Activated naive CD8-positive, alpha-beta T cell (primary cell): Measurements from ENCODE around the gene ARL14.
"Not testable (repeated sequence)": the region's sequence is repeated elsewhere in the genome, so short reads cannot be mapped to it uniquely, and the experiment has no call there.

Experiments used
- H3K27ac Mint-ChIP-seq: one replicate; pipeline ENCODE4 v1.8.0; 2021; ENCODE audit warnings: mixed read lengths
- H3K27me3 Mint-ChIP-seq: one replicate; pipeline ENCODE4 v1.8.0; 2021; ENCODE audit warnings: mixed read lengths
- H3K36me3 Mint-ChIP-seq: one replicate; pipeline ENCODE4 v1.8.0; 2021; ENCODE audit warnings: mixed read lengths
- H3K4me1 Mint-ChIP-seq: one replicate; pipeline ENCODE4 v1.8.0; 2021; ENCODE audit warnings: low read depth, mixed read lengths
- H3K4me3 Mint-ChIP-seq: one replicate; pipeline ENCODE4 v1.8.0; 2021; ENCODE audit warnings: mild to moderate bottlenecking, mixed read lengths
- H3K9me3 Mint-ChIP-seq: one replicate; pipeline ENCODE4 v1.8.0; 2021; ENCODE audit warnings: low read depth, mixed read lengths

ARL14 gene

DNA sequence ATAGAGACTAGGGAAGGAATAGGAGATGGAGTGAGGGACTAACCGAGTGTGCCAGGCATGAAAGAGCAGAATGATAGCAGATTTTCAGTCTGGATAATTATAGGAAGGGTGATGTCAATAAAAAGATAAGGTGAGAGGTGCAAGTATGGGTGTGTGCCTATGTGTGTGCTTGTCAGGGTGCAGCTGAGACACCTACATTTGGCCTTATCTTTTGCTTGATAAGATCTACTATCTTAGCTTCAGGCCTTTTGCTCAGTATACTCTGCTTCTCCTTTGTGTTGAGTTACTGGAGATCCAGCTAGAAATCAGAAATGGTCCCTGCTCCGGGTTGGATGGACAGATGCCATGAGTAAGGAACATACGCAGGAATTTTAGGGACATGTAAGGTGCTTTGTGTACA is 17.4 kb downstream of the ARL14 start:
- H3K4me3 Mint-ChIP-seq: no peak overlapping the region
- no peaks in the 10 kb centered on the region for H3K27me3 Mint-ChIP-seq
- no peaks in the 10 kb centered on the region for H3K36me3 Mint-ChIP-seq
- no peak overlapping the region for H3K27ac Mint-ChIP-seq
- H3K9me3 Mint-ChIP-seq: no peaks in the 10 kb centered on the region
- H3K4me1 Mint-ChIP-seq: peaks cover 6% of the 10 kb centered on the region

DNA sequence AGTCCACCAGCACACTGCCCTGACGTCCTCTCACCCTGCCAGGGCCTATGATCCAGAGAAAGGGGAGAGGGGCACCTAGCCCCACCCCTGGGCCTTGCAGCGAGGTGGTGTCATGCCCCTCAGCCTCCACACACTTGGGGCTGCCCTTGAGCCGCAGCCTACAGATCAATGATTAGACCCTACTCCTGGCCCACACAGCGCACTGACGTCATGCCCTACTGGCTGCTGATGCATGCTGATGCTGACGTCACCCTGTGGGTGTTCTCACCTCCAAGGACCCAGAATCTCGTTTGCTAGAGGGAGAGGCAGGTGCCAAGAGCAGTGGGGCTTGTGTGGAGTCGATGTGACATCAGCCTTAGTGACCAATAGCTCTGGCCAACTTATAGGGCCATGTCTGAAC is 18.0 kb downstream of the ARL14 start:
- Mint-ChIP-seq H3K4me1 (peaks cover 6% of the 10 kb centered on the region), H3K4me3 (no peak overlapping the region), H3K36me3 (no peaks in the 10 kb centered on the region), H3K27ac (no peak overlapping the region), H3K9me3 (no peaks in the 10 kb centered on the region), H3K27me3 (no peaks in the 10 kb centered on the region)

- no peaks in the 10 kb centered on the region for H3K9me3 Mint-ChIP-seq
Measured at GRCh38 chr3:160695915-160696327, 19.0 kb downstream of the ARL14 start.

DNA sequence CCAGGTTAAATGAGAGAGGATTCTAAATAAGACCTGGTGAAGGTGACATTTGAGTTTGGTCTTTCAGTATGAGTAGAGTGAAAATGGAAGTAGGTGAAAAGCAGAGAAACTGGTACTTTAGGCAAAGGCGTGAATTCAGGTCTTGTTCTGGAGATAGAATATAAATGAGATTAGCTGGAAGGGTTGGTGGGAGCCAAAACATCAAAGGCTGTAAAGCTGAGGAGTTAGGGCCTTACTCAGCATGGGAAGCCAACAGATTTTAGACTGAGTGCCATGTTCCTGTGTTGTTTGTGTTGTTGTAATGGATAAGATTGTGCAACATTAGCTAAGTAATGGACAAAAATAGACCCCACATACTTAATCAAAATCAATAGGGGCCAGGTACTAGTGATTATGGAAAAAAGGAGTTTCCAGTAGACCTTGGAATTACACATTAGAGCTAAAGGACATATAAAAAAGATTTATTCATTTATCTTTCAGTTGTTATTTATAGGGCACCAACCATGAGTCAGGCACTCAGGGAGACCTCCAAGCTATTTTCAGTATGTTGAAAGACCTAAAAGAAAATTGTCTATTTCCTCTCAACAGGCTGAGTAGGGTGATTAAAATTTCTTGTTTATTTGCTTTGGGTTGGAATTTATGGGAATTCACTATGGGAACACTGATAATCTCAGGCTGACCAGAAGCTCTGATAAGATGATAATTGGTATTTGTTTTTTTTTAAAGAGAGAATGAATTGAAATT is 20.8 kb downstream of the ARL14 start:
- H3K27ac Mint-ChIP-seq: no peak overlapping the region
- no peaks in the 10 kb centered on the region for H3K9me3 Mint-ChIP-seq
- H3K36me3 Mint-ChIP-seq: no peaks in the 10 kb centered on the region
- no peak overlapping the region for H3K4me3 Mint-ChIP-seq
- peaks cover 1% of the 10 kb centered on the region for H3K4me1 Mint-ChIP-seq
- peaks cover 3% of the 10 kb centered on the region for H3K27me3 Mint-ChIP-seq

More at GRCh38 chr3:160695915-160696327, 19.0 kb downstream of the ARL14 start:
- H3K36me3 Mint-ChIP-seq: no peaks in the 10 kb centered on the region
- H3K4me1 Mint-ChIP-seq: peaks cover 6% of the 10 kb centered on the region
- H3K27ac Mint-ChIP-seq: no peak overlapping the region
- no peak overlapping the region for H3K4me3 Mint-ChIP-seq
- no peaks in the 10 kb centered on the region for H3K27me3 Mint-ChIP-seq

DNA sequence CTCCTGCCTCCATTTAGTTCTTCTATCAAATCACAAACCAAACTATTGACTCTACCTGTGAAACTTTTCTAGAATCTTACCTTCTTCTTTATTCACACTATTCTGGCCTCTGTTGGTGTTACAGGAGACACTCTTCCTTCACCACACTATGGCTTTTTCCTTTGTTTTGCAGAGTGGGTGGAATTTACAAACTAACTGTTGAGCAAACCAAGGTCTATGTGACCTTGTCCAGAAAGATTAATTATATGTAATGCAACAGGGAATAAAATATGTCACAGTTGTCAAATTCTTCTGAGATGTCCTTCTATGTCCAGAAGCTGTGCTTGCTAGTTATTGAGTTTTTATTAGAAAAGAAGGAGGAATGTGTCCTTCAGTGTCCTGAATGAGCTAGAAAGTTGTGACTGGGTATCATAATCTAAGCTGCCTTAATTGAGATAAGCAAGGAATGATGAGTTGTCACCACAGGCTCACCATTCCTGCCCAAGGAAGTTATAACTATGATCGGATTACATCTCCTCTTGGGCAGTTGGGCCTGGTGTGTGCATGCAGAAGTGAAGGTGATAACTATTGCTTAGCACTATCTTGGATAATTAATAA is 21.7 kb downstream of the ARL14 start:
- Mint-ChIP-seq H3K27ac (no peak overlapping the region), H3K27me3 (peaks cover 3% of the 10 kb centered on the region), H3K9me3 (no peaks in the 10 kb centered on the region), H3K4me1 (no peaks in the 10 kb centered on the region), H3K4me3 (no peak overlapping the region), H3K36me3 (no peaks in the 10 kb centered on the region)

GRCh38 chr3:160701490-160701889 is 24.5 kb downstream of the ARL14 start:
- Mint-ChIP-seq H3K36me3 (no peaks in the 10 kb centered on the region), H3K27ac (no peak overlapping the region), H3K27me3 (peaks cover 5% of the 10 kb centered on the region), H3K4me1 (no peaks in the 10 kb centered on the region), H3K9me3 (no peaks in the 10 kb centered on the region), H3K4me3 (no peak overlapping the region)

GRCh38 chr3:160702290-160702689 is 25.3 kb downstream of the ARL14 start:
- H3K36me3 Mint-ChIP-seq: no peaks in the 10 kb centered on the region
- no peak overlapping the region for H3K27ac Mint-ChIP-seq
- H3K27me3 Mint-ChIP-seq: peaks cover 10% of the 10 kb centered on the region
- no peak overlapping the region for H3K4me3 Mint-ChIP-seq
- no peaks in the 10 kb centered on the region for H3K9me3 Mint-ChIP-seq
- H3K4me1 Mint-ChIP-seq: no peaks in the 10 kb centered on the region

DNA sequence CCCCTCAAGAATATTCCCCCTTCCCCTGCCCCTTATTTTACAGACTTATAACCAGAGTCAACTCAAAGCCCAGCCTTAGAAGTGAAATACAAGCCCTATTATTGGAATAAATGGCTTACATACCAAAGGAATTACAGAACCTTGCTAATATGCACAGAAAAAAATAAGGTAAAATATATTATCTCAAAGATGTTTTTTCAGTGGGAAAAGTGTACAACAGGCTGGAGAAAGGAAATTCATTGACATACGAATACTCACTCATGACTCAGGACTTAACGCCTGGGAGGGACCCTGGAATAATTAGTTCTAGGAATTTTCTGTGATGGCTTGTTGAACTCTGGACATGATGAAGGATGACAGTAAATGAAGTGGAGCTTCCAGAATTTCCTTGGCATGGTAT is 27.0 kb downstream of the ARL14 start:
- no peak overlapping the region for H3K4me3 Mint-ChIP-seq
- no peaks in the 10 kb centered on the region for H3K9me3 Mint-ChIP-seq
- H3K27me3 Mint-ChIP-seq: peaks cover 14% of the 10 kb centered on the region
- H3K27ac Mint-ChIP-seq: no peak overlapping the region
- H3K36me3 Mint-ChIP-seq: no peaks in the 10 kb centered on the region
- no peaks in the 10 kb centered on the region for H3K4me1 Mint-ChIP-seq

DNA sequence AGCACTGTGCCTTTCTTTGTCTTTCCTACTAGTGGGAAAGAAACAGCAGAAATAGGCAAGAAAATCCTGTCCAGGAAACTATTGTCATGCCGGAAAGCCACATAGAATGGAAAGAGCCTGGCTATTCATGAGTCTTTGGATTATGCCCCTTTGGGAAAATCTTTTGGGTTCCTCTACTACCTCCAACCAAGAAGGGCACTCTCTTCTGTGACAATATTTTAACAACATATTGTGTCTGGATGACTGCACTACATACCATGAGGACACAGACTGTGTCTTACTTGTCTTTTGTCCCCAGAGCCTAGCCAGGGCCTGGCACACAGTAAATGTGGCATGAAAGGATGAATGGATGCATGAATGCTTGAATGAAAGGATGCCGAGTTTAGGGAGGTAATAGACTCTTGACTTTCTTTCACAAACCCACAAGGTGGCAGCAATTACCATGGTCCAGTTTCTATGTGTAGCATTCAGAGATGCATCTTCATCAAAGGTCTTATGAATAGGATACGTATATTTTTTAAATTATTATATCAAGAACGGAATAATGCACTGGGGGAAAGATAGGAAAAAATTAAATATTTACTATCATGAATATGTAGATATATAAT is 30.3 kb downstream of the ARL14 start:
- Mint-ChIP-seq H3K27ac (no peak overlapping the region), H3K27me3 (peaks cover 14% of the 10 kb centered on the region), H3K4me1 (no peaks in the 10 kb centered on the region), H3K4me3 (no peak overlapping the region), H3K36me3 (no peaks in the 10 kb centered on the region), H3K9me3 (no peaks in the 10 kb centered on the region)

- Mint-ChIP-seq H3K27me3 (peaks cover 14% of the 10 kb centered on the region), H3K4me1 (no peaks in the 10 kb centered on the region), H3K4me3 (no peak overlapping the region), H3K9me3 (no peaks in the 10 kb centered on the region), H3K27ac (no peak overlapping the region), H3K36me3 (no peaks in the 10 kb centered on the region)
Measured at GRCh38 chr3:160709477-160710182, 32.7 kb downstream of the ARL14 start.

DNA sequence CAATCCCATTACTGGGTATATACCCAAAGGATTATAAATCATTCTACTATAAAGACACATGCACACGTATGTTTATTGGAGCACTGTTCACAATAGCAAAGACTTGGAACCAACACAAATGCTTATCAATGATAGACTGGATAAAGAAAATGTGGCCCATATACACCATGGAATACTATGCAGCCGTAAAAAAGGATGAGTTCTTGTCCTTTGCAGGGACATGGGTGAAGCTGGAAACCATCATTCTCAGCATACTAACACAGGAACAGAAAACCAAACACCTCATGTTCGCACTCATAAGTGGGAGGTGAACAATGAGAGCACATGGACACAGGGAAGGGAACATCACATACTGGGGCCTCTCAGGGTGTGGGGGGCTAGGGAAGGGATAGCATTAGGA is 36.2 kb downstream of the ARL14 start:
- not testable (repeated sequence) for H3K4me1 Mint-ChIP-seq, H3K4me3 Mint-ChIP-seq, H3K36me3 Mint-ChIP-seq, H3K9me3 Mint-ChIP-seq, H3K27ac Mint-ChIP-seq, H3K27me3 Mint-ChIP-seq

GRCh38 chr3:160719710-160720109 is 42.8 kb downstream of the ARL14 start:
- Mint-ChIP-seq H3K9me3 (no peaks in the 10 kb centered on the region), H3K4me3 (no peak overlapping the region), H3K36me3 (no peaks in the 10 kb centered on the region), H3K4me1 (no peaks in the 10 kb centered on the region), H3K27ac (no peak overlapping the region), H3K27me3 (peaks cover 5% of the 10 kb centered on the region)

- no peaks in the 10 kb centered on the region for H3K9me3 Mint-ChIP-seq
Measured at GRCh38 chr3:160720123-160720746, 43.3 kb downstream of the ARL14 start.

GRCh38 chr3:160722331-160722730 is 45.4 kb downstream of the ARL14 start:
- no peaks in the 10 kb centered on the region for H3K4me1 Mint-ChIP-seq
- H3K27ac Mint-ChIP-seq: no peak overlapping the region
- H3K27me3 Mint-ChIP-seq: peaks cover 5% of the 10 kb centered on the region
- no peaks in the 10 kb centered on the region for H3K9me3 Mint-ChIP-seq
- no peaks in the 10 kb centered on the region for H3K36me3 Mint-ChIP-seq
- H3K4me3 Mint-ChIP-seq: no peak overlapping the region

More at GRCh38 chr3:160720123-160720746, 43.3 kb downstream of the ARL14 start:
- Mint-ChIP-seq H3K4me3 (no peak overlapping the region), H3K27me3 (peaks cover 5% of the 10 kb centered on the region), H3K4me1 (no peaks in the 10 kb centered on the region), H3K27ac (no peak overlapping the region), H3K36me3 (no peaks in the 10 kb centered on the region)

GRCh38 chr3:160725338-160725737 is 48.4 kb downstream of the ARL14 start:
- Mint-ChIP-seq H3K4me3 (no peak overlapping the region), H3K27me3 (peaks cover 5% of the 10 kb centered on the region), H3K9me3 (no peaks in the 10 kb centered on the region), H3K27ac (no peak overlapping the region), H3K36me3 (no peaks in the 10 kb centered on the region), H3K4me1 (no peaks in the 10 kb centered on the region)
